ENCODE results near the gene MRPL20.

Gene MRPL20

GRCh38 chr1:1436630-1437032 lies 29.5 kb upstream of the MRPL20 start:
- Mint-ChIP-seq H3K9me3 (no peaks in the 10 kb centered on the region), H3K36me3 (ENCODE audit: low read depth) (no peaks in the 10 kb centered on the region), H3K27ac (no peak overlapping the region), H3K4me1 (peaks cover 34% of the 10 kb centered on the region), H3K4me3 (peak overlapping the region; percentile 82), H3K27me3 (ENCODE audit: low read depth, poor library complexity) (no peaks in the 10 kb centered on the region)
- DNase-seq: no peak
- no peak for TF ChIP-seq CTCF (IDR thresholded peaks at IDR 0.05)

- Mint-ChIP-seq H3K36me3 (ENCODE audit: low read depth) (no peaks in the 10 kb centered on the region), H3K9me3 (no peaks in the 10 kb centered on the region), H3K4me1 (peaks cover 39% of the 10 kb centered on the region), H3K27ac (no peak overlapping the region), H3K4me3 (peak overlapping the region; percentile 82), H3K27me3 (ENCODE audit: low read depth, poor library complexity) (no peaks in the 10 kb centered on the region)
- no peak for TF ChIP-seq CTCF (IDR thresholded peaks at IDR 0.05)
- DNase-seq: no peak
These were observed 29.0 kb upstream of the MRPL20 start for GRCh38 chr1:1435911-1436629.

GRCh38 chr1:1435106-1435903 lies 28.2 kb upstream of the MRPL20 start, which contains the start of gene VWA1:
TSS of gene VWA1 (plus strand) at chr1:1435690. CDS start at chr1:1435749, 59 bp downstream.
- no peaks in the 10 kb centered on the region for H3K27me3 Mint-ChIP-seq (ENCODE audit: low read depth, poor library complexity)
- no peak for TF ChIP-seq CTCF (IDR thresholded peaks at IDR 0.05)
- peak; percentile 85 for DNase-seq
- peak within 1 kb of the TSS; percentile 82 for H3K4me3 Mint-ChIP-seq
- H3K4me1 Mint-ChIP-seq: peaks cover 38% of the 10 kb centered on the region
- peak within 1 kb of the TSS; percentile 90 for H3K27ac Mint-ChIP-seq
- no peaks in the 10 kb centered on the region for H3K36me3 Mint-ChIP-seq (ENCODE audit: low read depth)
- no peaks in the 10 kb centered on the region for H3K9me3 Mint-ChIP-seq

GRCh38 chr1:1434824-1435105 lies 27.7 kb upstream of the MRPL20 start:
- TF ChIP-seq CTCF (IDR thresholded peaks at IDR 0.05): no peak
- Mint-ChIP-seq H3K27ac (peak overlapping the region; percentile 90), H3K4me1 (peaks cover 44% of the 10 kb centered on the region), H3K27me3 (ENCODE audit: low read depth, poor library complexity) (no peaks in the 10 kb centered on the region), H3K9me3 (no peaks in the 10 kb centered on the region), H3K36me3 (ENCODE audit: low read depth) (no peaks in the 10 kb centered on the region), H3K4me3 (peak overlapping the region; percentile 77)
- no peak for DNase-seq

GRCh38 chr1:1434131-1434823 lies 27.2 kb upstream of the MRPL20 start:
- no peak for TF ChIP-seq CTCF (IDR thresholded peaks at IDR 0.05)
- peak; percentile 53 for DNase-seq
- no peak overlapping the region for H3K4me3 Mint-ChIP-seq
- H3K9me3 Mint-ChIP-seq: no peaks in the 10 kb centered on the region
- H3K4me1 Mint-ChIP-seq: peaks cover 48% of the 10 kb centered on the region
- H3K36me3 Mint-ChIP-seq (ENCODE audit: low read depth): no peaks in the 10 kb centered on the region
- H3K27me3 Mint-ChIP-seq (ENCODE audit: low read depth, poor library complexity): no peaks in the 10 kb centered on the region
- H3K27ac Mint-ChIP-seq: no peak overlapping the region

All from nephron progenitor cell (in vitro differentiated cells).